OCI-LY1 (cell line): Measurements from ENCODE around the gene NKX1-1.

ENCODE experiments used
- EZH2 ChIP-seq: fragments of 200-600 bp; sonication (generic), shearing (Covaris generic); IDR thresholded peaks from 2 replicates; pipeline ENCODE4 v1.8.0; 2017; ENCODE audit warnings: borderline replicate concordance, mixed run types, mild to moderate bottlenecking, antibody characterized with exemption, low read length, moderate library complexity, mixed read lengths
- TF ChIP-seq, protein P1 (sequence below): fragments of 200-600 bp; sonication (generic), shearing (Covaris generic); IDR thresholded peaks from 2 replicates; pipeline ENCODE4 v1.5.1; 2017; ENCODE audit warnings: mild to moderate bottlenecking, antibody characterized with exemption, low read length, moderate library complexity, mixed read lengths

DNA sequence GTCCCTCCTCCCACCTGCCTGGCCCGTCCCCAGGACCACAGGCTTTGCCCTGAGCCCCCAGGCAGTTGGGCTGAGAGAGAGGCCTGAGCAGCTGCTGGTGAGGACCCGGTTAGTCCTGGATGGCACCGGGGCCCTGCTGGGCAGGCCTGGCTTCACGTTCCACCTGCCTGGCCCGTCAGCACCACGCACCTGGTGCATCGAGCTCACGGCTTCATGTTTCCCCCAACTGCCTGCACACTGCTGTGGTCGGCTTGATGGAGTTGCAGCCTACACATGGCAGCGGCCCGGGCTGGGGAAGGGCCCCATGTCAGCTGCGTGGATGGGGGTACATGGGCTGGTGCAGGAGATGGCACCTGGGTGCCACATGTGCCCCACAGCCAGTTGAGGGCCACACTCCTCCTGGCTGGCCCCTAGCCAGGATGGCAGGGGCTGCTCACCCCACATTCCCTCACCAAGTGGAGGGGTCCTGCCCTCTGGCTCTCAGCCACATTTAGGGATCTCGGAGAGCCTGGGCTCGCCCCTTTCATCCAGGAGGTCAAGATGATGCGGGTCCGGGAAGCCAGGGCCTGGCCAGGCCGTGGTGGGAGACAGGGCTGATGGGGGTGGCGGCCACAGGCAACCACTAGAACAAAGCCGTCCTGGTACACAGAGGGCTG lies 28.5 kb downstream of the NKX1-1 start:
- TF ChIP-seq, protein P1, sequence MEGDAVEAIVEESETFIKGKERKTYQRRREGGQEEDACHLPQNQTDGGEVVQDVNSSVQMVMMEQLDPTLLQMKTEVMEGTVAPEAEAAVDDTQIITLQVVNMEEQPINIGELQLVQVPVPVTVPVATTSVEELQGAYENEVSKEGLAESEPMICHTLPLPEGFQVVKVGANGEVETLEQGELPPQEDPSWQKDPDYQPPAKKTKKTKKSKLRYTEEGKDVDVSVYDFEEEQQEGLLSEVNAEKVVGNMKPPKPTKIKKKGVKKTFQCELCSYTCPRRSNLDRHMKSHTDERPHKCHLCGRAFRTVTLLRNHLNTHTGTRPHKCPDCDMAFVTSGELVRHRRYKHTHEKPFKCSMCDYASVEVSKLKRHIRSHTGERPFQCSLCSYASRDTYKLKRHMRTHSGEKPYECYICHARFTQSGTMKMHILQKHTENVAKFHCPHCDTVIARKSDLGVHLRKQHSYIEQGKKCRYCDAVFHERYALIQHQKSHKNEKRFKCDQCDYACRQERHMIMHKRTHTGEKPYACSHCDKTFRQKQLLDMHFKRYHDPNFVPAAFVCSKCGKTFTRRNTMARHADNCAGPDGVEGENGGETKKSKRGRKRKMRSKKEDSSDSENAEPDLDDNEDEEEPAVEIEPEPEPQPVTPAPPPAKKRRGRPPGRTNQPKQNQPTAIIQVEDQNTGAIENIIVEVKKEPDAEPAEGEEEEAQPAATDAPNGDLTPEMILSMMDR: no peak
- TF ChIP-seq EZH2: no peak
